HFFc6 (cell line): ENCODE measurements around the gene CHRNA10. TPM values are rescaled to one million over a fixed set of nuclear protein-coding genes. Genes with fewer than 3 reads are reported as not detected.

Experiments used
- DNase-seq: peaks from one replicate; pipeline ENCODE4 v3.0.0-alpha.2; 2018
- H3K27ac Mint-ChIP-seq: 2 replicates; pipeline ENCODE4 v1.8.0; 2020; ENCODE audit warnings: mild to moderate bottlenecking, mixed read lengths
- H3K27me3 Mint-ChIP-seq: 2 replicates; pipeline ENCODE4 v1.8.0; 2021; ENCODE audit warnings: mild to moderate bottlenecking, moderate library complexity, mixed read lengths; ENCODE audit not compliant: insufficient read depth
- H3K36me3 Mint-ChIP-seq: 2 replicates; pipeline ENCODE4 v1.8.0; 2021; ENCODE audit warnings: low read depth, mixed read lengths
- H3K4me1 Mint-ChIP-seq: 2 replicates; pipeline ENCODE4 v1.8.0; 2020; ENCODE audit warnings: low read depth, mixed read lengths
- H3K4me3 Mint-ChIP-seq: 2 replicates; pipeline ENCODE4 v1.8.0; 2020; ENCODE audit warnings: mild to moderate bottlenecking, moderate library complexity, mixed read lengths
- H3K9me3 Mint-ChIP-seq: 2 replicates; pipeline ENCODE4 v1.8.0; 2020; ENCODE audit warnings: mild to moderate bottlenecking, mixed read lengths
- total RNA-seq, 6 experiments: library from RNA; stranded (reverse); fragmentation: NEBNext Ultra II Directional; extraction: Animal tissue kit (Norgen Biotek cat#: 25700); gene quantifications; 2 replicates in 1 of 6; 3 replicates in 5 of 6; pipeline ENCODE4 v1.2.3, GENCODE V29; 2021
- TF ChIP-seq, protein P1 (sequence below): fragments of 200-600 bp; sonication (generic); IDR thresholded peaks from 2 replicates; pipeline ENCODE4 v1.5.0; 2021; ENCODE audit warnings: antibody characterized with exemption, mild to moderate bottlenecking

CHRNA10 gene
- total RNA-seq, 6 experiments from 2014 or later = 0.23 to 0.57 (median 0.38) TPM

DNA sequence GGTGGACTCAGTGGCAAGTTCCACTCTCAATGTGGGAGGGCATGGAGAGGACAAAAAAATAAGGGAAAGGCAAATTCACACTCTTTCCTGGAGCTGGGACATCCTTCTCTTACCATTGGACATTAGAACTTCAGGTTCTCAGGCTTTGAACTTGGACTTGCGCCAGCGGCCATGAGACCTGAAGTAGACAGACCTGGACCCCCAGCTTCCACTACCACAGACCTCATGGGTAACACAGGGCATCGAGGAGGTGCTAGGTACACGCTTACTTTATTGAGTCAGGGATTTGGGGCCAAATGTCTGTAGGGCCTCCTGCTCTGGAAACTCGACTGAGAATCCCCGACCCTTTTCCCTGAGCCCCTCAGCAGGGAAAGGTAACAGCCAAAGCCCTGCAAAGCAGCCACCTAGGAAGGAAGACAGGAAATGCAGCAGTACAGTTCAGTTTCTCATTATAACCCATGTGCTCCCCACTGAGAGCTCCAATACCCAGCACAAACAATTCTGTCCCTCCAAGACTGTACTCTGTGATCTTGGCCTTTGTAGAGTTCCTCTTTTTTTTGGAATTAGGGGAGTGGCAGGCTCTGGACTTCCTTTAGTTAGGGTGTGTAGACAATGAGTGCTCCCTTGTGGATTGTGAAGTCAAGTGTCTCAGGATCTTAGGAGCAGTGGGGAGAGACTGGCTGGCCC, 5.7 kb downstream of the CHRNA10 start:
- H3K36me3 Mint-ChIP-seq = peaks cover 24% of the 10 kb centered on the region
- H3K9me3 Mint-ChIP-seq = no peaks in the 10 kb centered on the region
- no peak for DNase-seq
- no peaks in the 10 kb centered on the region for H3K4me1 Mint-ChIP-seq
- H3K27ac Mint-ChIP-seq = no peak overlapping the region
- H3K4me3 Mint-ChIP-seq = no peak overlapping the region
- peaks cover 1% of the 10 kb centered on the region for H3K27me3 Mint-ChIP-seq
- TF ChIP-seq, protein P1, sequence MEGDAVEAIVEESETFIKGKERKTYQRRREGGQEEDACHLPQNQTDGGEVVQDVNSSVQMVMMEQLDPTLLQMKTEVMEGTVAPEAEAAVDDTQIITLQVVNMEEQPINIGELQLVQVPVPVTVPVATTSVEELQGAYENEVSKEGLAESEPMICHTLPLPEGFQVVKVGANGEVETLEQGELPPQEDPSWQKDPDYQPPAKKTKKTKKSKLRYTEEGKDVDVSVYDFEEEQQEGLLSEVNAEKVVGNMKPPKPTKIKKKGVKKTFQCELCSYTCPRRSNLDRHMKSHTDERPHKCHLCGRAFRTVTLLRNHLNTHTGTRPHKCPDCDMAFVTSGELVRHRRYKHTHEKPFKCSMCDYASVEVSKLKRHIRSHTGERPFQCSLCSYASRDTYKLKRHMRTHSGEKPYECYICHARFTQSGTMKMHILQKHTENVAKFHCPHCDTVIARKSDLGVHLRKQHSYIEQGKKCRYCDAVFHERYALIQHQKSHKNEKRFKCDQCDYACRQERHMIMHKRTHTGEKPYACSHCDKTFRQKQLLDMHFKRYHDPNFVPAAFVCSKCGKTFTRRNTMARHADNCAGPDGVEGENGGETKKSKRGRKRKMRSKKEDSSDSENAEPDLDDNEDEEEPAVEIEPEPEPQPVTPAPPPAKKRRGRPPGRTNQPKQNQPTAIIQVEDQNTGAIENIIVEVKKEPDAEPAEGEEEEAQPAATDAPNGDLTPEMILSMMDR = no peak

- TF ChIP-seq, protein P1 = no peak
- H3K4me3 Mint-ChIP-seq = no peak overlapping the region
- no peak for DNase-seq
Observed at GRCh38 chr11:3664032-3664630, 7.1 kb downstream of the CHRNA10 start.

GRCh38 chr11:3662856-3663255, 8.3 kb downstream of the CHRNA10 start:
- Mint-ChIP-seq H3K36me3 (peaks cover 17% of the 10 kb centered on the region), H3K27me3 (peaks cover 7% of the 10 kb centered on the region), H3K27ac (no peak overlapping the region), H3K9me3 (no peaks in the 10 kb centered on the region), H3K4me1 (no peaks in the 10 kb centered on the region), H3K4me3 (no peak overlapping the region)
- TF ChIP-seq, protein P1 = no peak
- DNase-seq = no peak

More at GRCh38 chr11:3664032-3664630, 7.1 kb downstream of the CHRNA10 start:
- H3K4me1 Mint-ChIP-seq = no peaks in the 10 kb centered on the region
- H3K9me3 Mint-ChIP-seq = no peaks in the 10 kb centered on the region
- H3K36me3 Mint-ChIP-seq = peaks cover 24% of the 10 kb centered on the region
- no peak overlapping the region for H3K27ac Mint-ChIP-seq
- peaks cover 3% of the 10 kb centered on the region for H3K27me3 Mint-ChIP-seq

DNA sequence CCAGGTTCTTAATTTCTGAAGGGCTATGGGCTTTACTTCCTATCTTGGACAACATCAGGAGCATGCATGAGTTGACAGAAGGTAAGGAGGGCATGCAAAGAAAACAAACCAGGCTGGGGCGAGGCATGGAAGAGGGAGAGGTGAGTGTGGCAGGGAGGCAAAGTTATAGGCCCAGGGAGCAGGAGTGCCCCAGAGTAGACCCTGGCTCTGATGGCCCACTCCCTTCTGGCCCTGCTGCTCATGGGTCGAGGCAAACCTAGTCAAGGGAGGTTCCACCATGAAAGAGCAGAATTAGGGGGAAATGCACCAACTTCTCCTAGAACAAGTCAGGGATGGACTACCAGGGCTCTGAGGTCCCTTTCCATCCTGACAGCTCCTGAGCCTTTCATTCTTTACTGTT, 10.2 kb downstream of the CHRNA10 start:
- TF ChIP-seq, protein P1 = no peak
- H3K36me3 Mint-ChIP-seq = peaks cover 17% of the 10 kb centered on the region
- H3K27ac Mint-ChIP-seq = no peak overlapping the region
- no peak for DNase-seq
- H3K27me3 Mint-ChIP-seq = peaks cover 10% of the 10 kb centered on the region; the same call in 1 of the 2 replicates
- H3K4me3 Mint-ChIP-seq = no peak overlapping the region
- H3K9me3 Mint-ChIP-seq = no peaks in the 10 kb centered on the region
- H3K4me1 Mint-ChIP-seq = no peaks in the 10 kb centered on the region

- Mint-ChIP-seq H3K27me3 (peaks cover 12% of the 10 kb centered on the region), H3K36me3 (peaks cover 6% of the 10 kb centered on the region), H3K9me3 (no peaks in the 10 kb centered on the region), H3K27ac (no peak overlapping the region), H3K4me3 (no peak overlapping the region), H3K4me1 (no peaks in the 10 kb centered on the region)
- no peak for DNase-seq
- TF ChIP-seq, protein P1 = no peak
Observed at GRCh38 chr11:3659595-3660515, 11.3 kb downstream of the CHRNA10 start.
